Upper lobe of left lung (tissue), 6 donors: ENCODE data around the gene MYO15B. TPM values are rescaled to one million over a fixed set of nuclear protein-coding genes. Genes with fewer than 3 reads are reported as not detected.

Source experiments
- ATAC-seq, 2 donors: fragments of 200-7000 bp; cut with Tn5 transposase; one replicate each; pipeline ENCODE4 v1.9.1; 2022; ENCODE audit warnings: mild to moderate bottlenecking in 2 of 2, moderate library complexity in 2 of 2; ENCODE audit not compliant: low FRiP score in 2 of 2
- DNase-seq, 2 donors: peaks; one replicate each; pipeline ENCODE4 v3.0.0-alpha.2; 2019 to 2020
- H3K27ac ChIP-seq, 4 donors: fragments of 200-600 bp; sonication (generic); one replicate each; pipeline ENCODE4 v1.5.1; 2016 to 2019
- H3K27me3 ChIP-seq, 4 donors: fragments of 200-600 bp; sonication (generic); one replicate each; pipeline ENCODE4 v1.5.1; 2017 to 2019
- H3K36me3 ChIP-seq, 4 donors: fragments of 200-600 bp; sonication (generic); one replicate each; pipeline ENCODE4 v1.5.1; 2016 to 2019
- H3K4me1 ChIP-seq, 4 donors: fragments of 200-600 bp; sonication (generic); one replicate each; pipeline ENCODE4 v1.5.1; 2018 to 2019
- H3K4me3 ChIP-seq, 4 donors: fragments of 200-600 bp; sonication (generic); one replicate each; pipeline ENCODE4 v1.5.1; 2017 to 2019; ENCODE audit warnings: mild to moderate bottlenecking in 2 of 4, moderate library complexity in 1 of 4
- H3K9me3 ChIP-seq, 4 donors: fragments of 200-600 bp; sonication (generic); one replicate each; pipeline ENCODE4 v1.5.1; 2018 to 2019
- CTCF ChIP-seq, 6 experiments: fragments of 450-650 bp in 4 of 6; fragments of 200-600 bp in 2 of 6; sonication (generic) in 2 of 6; IDR thresholded peaks; one replicate each; pipeline ENCODE4 v1.5.1; 2016 to 2019; ENCODE audit warnings: antibody characterized with exemption in 6 of 6
- EP300 ChIP-seq, 4 donors: sonication (generic); formaldehyde crosslinking; IDR thresholded peaks; one replicate each; pipeline ENCODE4 v1.5.1; 2017; ENCODE audit warnings: antibody characterized with exemption in 4 of 4, control low read depth in 2 of 4
- POLR2A ChIP-seq, 4 donors: fragments of 450-650 bp; IDR thresholded peaks; one replicate each; pipeline ENCODE4 v1.5.1; 2016 to 2017; ENCODE audit warnings: antibody characterized with exemption in 4 of 4, mild to moderate bottlenecking in 2 of 4
- POLR2AphosphoS5 ChIP-seq, 2 donors: sonication (generic); formaldehyde crosslinking; IDR thresholded peaks; one replicate each; pipeline ENCODE4 v1.5.1; 2017; ENCODE audit warnings: antibody characterized with exemption in 2 of 2
- WGBS, 2 donors: methylation state at CpG; one replicate each; pipeline ENCODE4 v1.1.5; 2017 to 2018; 5-methylcytosine and 5-hydroxymethylcytosine counted together
- total RNA-seq, 6 donors: library from RNA; depleted of rRNA in 4 of 6; stranded (reverse); fragments of >200 nt in 4 of 6; gene quantifications; one replicate each; pipeline versions ENCODE4 v1.1.0 to v1.2.1, GENCODE V29; 2016 to 2021
- donor health status: DM: no; HTN: no; CAD: no; lungs with moderate emphysema.
- donor health status: DM: no; HTN: yes; CAD: no; lungs with severe emphysema.

Gene MYO15B
- total RNA-seq, 6 donors from 2014 or later = 89.8 to 592 (median 183) TPM

- no peak for TF ChIP-seq EP300 (IDR thresholded peaks at IDR 0.05)
- no peak for TF ChIP-seq POLR2A (IDR thresholded peaks at IDR 0.05)
- TF ChIP-seq CTCF (IDR thresholded peaks at IDR 0.05) = no peak
- TF ChIP-seq POLR2AphosphoS5 (IDR thresholded peaks at IDR 0.05) = no peak
- Histone ChIP-seq H3K27ac (no peak overlapping the region), H3K4me1 (no peaks in the 10 kb centered on the region), H3K27me3 (no peaks in the 10 kb centered on the region), H3K9me3 (no peaks in the 10 kb centered on the region), H3K36me3 (peaks cover 11 to 61% (median 27%) of the 10 kb centered on the region in 4 donors), H3K4me3 (no peak overlapping the region)
- WGBS, 2 donors = 27 to 35% methylated on average over 2 of the region's 2 CpGs
- ATAC-seq (no peak), DNase-seq (no peak)
Measured at GRCh38 chr17:75654176-75654575, 66.6 kb downstream of the MYO15B start.

GRCh38 chr17:75658237-75658636, 70.6 kb downstream of the MYO15B start:
- no peak for DNase-seq
- no peak for TF ChIP-seq EP300 (IDR thresholded peaks at IDR 0.05)
- no peak for TF ChIP-seq POLR2AphosphoS5 (IDR thresholded peaks at IDR 0.05)
- no peak for TF ChIP-seq POLR2A (IDR thresholded peaks at IDR 0.05)
- ATAC-seq = no peak
- H3K9me3 ChIP-seq = no peaks in the 10 kb centered on the region
- no peak overlapping the region for H3K4me3 ChIP-seq
- no peaks in the 10 kb centered on the region for H3K4me1 ChIP-seq
- peaks cover 2 to 69% (median 38%) of the 10 kb centered on the region in 4 donors for H3K36me3 ChIP-seq
- no peaks in the 10 kb centered on the region for H3K27me3 ChIP-seq
- H3K27ac ChIP-seq = no peak overlapping the region
- WGBS, 2 donors = 80 to 85% methylated on average over 5 of the region's 5 CpGs

GRCh38 chr17:75661531-75661930, 73.9 kb downstream of the MYO15B start:
- no peak overlapping the region for H3K4me3 ChIP-seq
- no peak for TF ChIP-seq POLR2AphosphoS5 (IDR thresholded peaks at IDR 0.05)
- no peak for TF ChIP-seq CTCF (IDR thresholded peaks at IDR 0.05)
- no peak for TF ChIP-seq POLR2A (IDR thresholded peaks at IDR 0.05)
- TF ChIP-seq EP300 (IDR thresholded peaks at IDR 0.05) = no peak
- no peak for ATAC-seq
- no peaks in the 10 kb centered on the region for H3K9me3 ChIP-seq
- 96 to 98% methylated on average over 4 of the region's 4 CpGs for WGBS, 2 donors
- H3K4me1 ChIP-seq = peaks cover 8 to 14% (median 9%) of the 10 kb centered on the region in 4 donors
- no peak for DNase-seq
- no peaks in the 10 kb centered on the region for H3K27me3 ChIP-seq
- H3K27ac ChIP-seq = no peak overlapping the region
- H3K36me3 ChIP-seq = peaks cover 2 to 59% (median 29%) of the 10 kb centered on the region in 4 donors

- no peak overlapping the region for H3K4me3 ChIP-seq
- ATAC-seq = no peak
- 96 to 97% methylated on average over 4 to 9 of the region's 9 CpGs for WGBS, 2 donors
- peaks cover 8 to 18% (median 10%) of the 10 kb centered on the region in 4 donors for H3K4me1 ChIP-seq
- no peak overlapping the region for H3K27ac ChIP-seq
- H3K27me3 ChIP-seq = no peaks in the 10 kb centered on the region
- TF ChIP-seq POLR2AphosphoS5 (IDR thresholded peaks at IDR 0.05) (no peak), CTCF (IDR thresholded peaks at IDR 0.05) (no peak), EP300 (IDR thresholded peaks at IDR 0.05) (no peak), POLR2A (IDR thresholded peaks at IDR 0.05) (no peak)
- peak in 1 of 2 donors; percentile 41 for DNase-seq
- no peaks in the 10 kb centered on the region for H3K9me3 ChIP-seq
- H3K36me3 ChIP-seq = peaks cover 2 to 52% (median 29%) of the 10 kb centered on the region in 4 donors
Measured at GRCh38 chr17:75662511-75662910, 74.9 kb downstream of the MYO15B start.

GRCh38 chr17:75664099-75664549, 76.5 kb downstream of the MYO15B start:
- WGBS, 2 donors = 90 to 95% methylated on average over 3 of the region's 3 CpGs
- no peak for DNase-seq
- Histone ChIP-seq H3K36me3 (peaks cover 2 to 49% (median 31%) of the 10 kb centered on the region in 4 donors), H3K4me1 (peaks cover 16 to 32% (median 19%) of the 10 kb centered on the region in 4 donors), H3K9me3 (no peaks in the 10 kb centered on the region), H3K4me3 (no peak overlapping the region), H3K27me3 (no peaks in the 10 kb centered on the region), H3K27ac (no peak overlapping the region)
- no peak for ATAC-seq
- TF ChIP-seq POLR2A (IDR thresholded peaks at IDR 0.05) (no peak), POLR2AphosphoS5 (IDR thresholded peaks at IDR 0.05) (no peak), CTCF (IDR thresholded peaks at IDR 0.05) (no peak), EP300 (IDR thresholded peaks at IDR 0.05) (no peak)
